Upper lobe of right lung (tissue), 1 donor: Measurements from ENCODE around the gene TRIM6. TPM values are rescaled to one million over a fixed set of nuclear protein-coding genes. Genes with fewer than 3 reads are reported as not detected.

Experiments used
- ATAC-seq: fragments of 200-7000 bp; cut with Tn5 transposase; one replicate; pipeline ENCODE4 v1.9.1; 2020; ENCODE audit warnings: mild to moderate bottlenecking, moderate library complexity
- DNase-seq: peaks from one replicate; pipeline ENCODE4 v3.0.0-alpha.2; 2020
- H3K27ac ChIP-seq: fragments of 200-600 bp; one replicate; pipeline ENCODE4 v1.8.0; 2022
- H3K27me3 ChIP-seq: fragments of 200-600 bp; one replicate; pipeline ENCODE4 v1.8.0; 2022; ENCODE audit warnings: mild to moderate bottlenecking
- H3K36me3 ChIP-seq: fragments of 200-600 bp; one replicate; pipeline ENCODE4 v1.8.0; 2022
- H3K4me1 ChIP-seq: fragments of 200-600 bp; one replicate; pipeline ENCODE4 v1.8.0; 2022
- H3K4me3 ChIP-seq: fragments of 200-600 bp; one replicate; pipeline ENCODE4 v1.8.0; 2022; ENCODE audit warnings: mild to moderate bottlenecking
- H3K9me3 ChIP-seq: fragments of 200-600 bp; one replicate; pipeline ENCODE4 v1.8.0; 2022
- CTCF ChIP-seq: fragments of 200-600 bp; IDR thresholded peaks from one replicate; pipeline ENCODE4 v1.8.0; 2022; ENCODE audit warnings: antibody characterized with exemption
- intact Hi-C: fragments of 100-400 bp; cut with DNase I; formaldehyde crosslinking; loops from one replicate; pipeline ENCODE4 v1.11.0; 2022
- total RNA-seq: library from RNA; stranded (reverse); fragmentation: NEBNext Ultra II Directional; extraction: Animal tissue kit (Norgen Biotek cat#: 25700); gene quantifications from one replicate; pipeline ENCODE4 v1.2.1, GENCODE V29; 2021
- donor health status: DM: no; HTN: yes; CAD: no; lungs with severe emphysema.

The TRIM6 gene
- total RNA-seq, 1 donor from 2014 or later: 2.4 TPM

GRCh38 chr11:5556596-5557188, 39.7 kb upstream of the TRIM6 start:
- intact Hi-C loops: no loop called here
- DNase-seq: no peak
- Histone ChIP-seq H3K27ac (no peak overlapping the region), H3K27me3 (no peaks in the 10 kb centered on the region), H3K4me1 (no peaks in the 10 kb centered on the region), H3K36me3 (no peaks in the 10 kb centered on the region), H3K4me3 (no peak overlapping the region), H3K9me3 (no peaks in the 10 kb centered on the region)
- no peak for ATAC-seq
- no peak for TF ChIP-seq CTCF

- Histone ChIP-seq H3K9me3 (no peaks in the 10 kb centered on the region), H3K4me1 (no peaks in the 10 kb centered on the region), H3K4me3 (no peak overlapping the region), H3K36me3 (no peaks in the 10 kb centered on the region), H3K27me3 (no peaks in the 10 kb centered on the region), H3K27ac (no peak overlapping the region)
- TF ChIP-seq CTCF: no peak
- no peak for ATAC-seq
- intact Hi-C loops: no loop called here
- no peak for DNase-seq
Measured at GRCh38 chr11:5557751-5558150, 38.7 kb upstream of the TRIM6 start.

- Histone ChIP-seq H3K4me1 (no peaks in the 10 kb centered on the region), H3K36me3 (no peaks in the 10 kb centered on the region), H3K9me3 (no peaks in the 10 kb centered on the region), H3K4me3 (no peak overlapping the region), H3K27me3 (no peaks in the 10 kb centered on the region), H3K27ac (no peak overlapping the region)
- ATAC-seq (no peak), DNase-seq (no peak)
- no peak for TF ChIP-seq CTCF
- intact Hi-C loops: no loop called here
Measured at GRCh38 chr11:5564259-5565019, 32.0 kb upstream of the TRIM6 start.

- TF ChIP-seq CTCF: no peak
- Histone ChIP-seq H3K36me3 (no peaks in the 10 kb centered on the region), H3K27ac (no peak overlapping the region), H3K9me3 (no peaks in the 10 kb centered on the region), H3K27me3 (no peaks in the 10 kb centered on the region), H3K4me1 (no peaks in the 10 kb centered on the region), H3K4me3 (no peak overlapping the region)
- ATAC-seq (no peak), DNase-seq (no peak)
- intact Hi-C loops: no loop called here
Measured at GRCh38 chr11:5574654-5575053, 21.8 kb upstream of the TRIM6 start.

- Histone ChIP-seq H3K4me3 (no peak overlapping the region), H3K9me3 (no peaks in the 10 kb centered on the region), H3K27ac (no peak overlapping the region), H3K27me3 (no peaks in the 10 kb centered on the region), H3K4me1 (no peaks in the 10 kb centered on the region), H3K36me3 (no peaks in the 10 kb centered on the region)
- TF ChIP-seq CTCF: no peak
- DNase-seq (no peak), ATAC-seq (no peak)
- intact Hi-C loops: no loop called here
Measured at GRCh38 chr11:5575152-5575551, 21.3 kb upstream of the TRIM6 start.
